ENCODE measurements around the gene ARHGAP30. TPM values are rescaled to one million over a fixed set of nuclear protein-coding genes. Genes with fewer than 3 reads are reported as not detected.

The ARHGAP30 gene
- total RNA-seq, 1 experiment from 2014 or later, result 0.12 TPM

- no peak for DNase-seq
- H3K4me1 ChIP-seq, result no peaks in the 10 kb centered on the region
- H3K4me3 ChIP-seq, result no peak overlapping the region
- peaks cover 12% of the 10 kb centered on the region for H3K36me3 ChIP-seq
- no peak overlapping the region for H3K27ac ChIP-seq
- H3K9me3 ChIP-seq (replicated peaks), result no peaks in the 10 kb centered on the region
- no peaks in the 10 kb centered on the region for H3K27me3 ChIP-seq
These were observed 26.3 kb upstream of the ARHGAP30 start for GRCh38 chr1:161096015-161096414.

- Histone ChIP-seq H3K4me1 (no peaks in the 10 kb centered on the region), H3K27ac (no peak overlapping the region), H3K9me3 (replicated peaks) (no peaks in the 10 kb centered on the region), H3K27me3 (no peaks in the 10 kb centered on the region), H3K36me3 (peaks cover 11% of the 10 kb centered on the region), H3K4me3 (no peak overlapping the region)
- DNase-seq, result no peak
These were observed 25.5 kb upstream of the ARHGAP30 start for GRCh38 chr1:161095230-161095629.

DNA sequence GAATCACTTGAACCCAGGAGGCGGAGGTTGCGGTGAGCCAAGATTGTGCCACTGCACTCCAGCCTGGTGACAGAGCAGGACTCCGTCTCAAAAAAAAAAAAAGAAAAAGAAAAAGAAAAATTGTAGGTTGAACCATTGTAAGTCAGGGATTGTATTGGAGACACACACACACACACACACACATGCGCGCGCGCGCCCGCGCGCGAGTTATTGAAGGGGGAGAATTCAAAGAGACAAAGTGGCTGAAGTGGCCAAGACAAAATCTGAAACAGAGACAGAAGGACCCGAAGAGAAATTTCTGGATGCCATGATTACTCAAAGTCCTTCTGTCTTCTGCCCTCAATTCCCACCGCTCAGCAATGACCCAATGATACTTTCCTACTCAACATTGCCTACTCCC is 24.8 kb upstream of the ARHGAP30 start:
- Histone ChIP-seq H3K27ac (no peak overlapping the region), H3K4me1 (no peaks in the 10 kb centered on the region), H3K4me3 (no peak overlapping the region), H3K9me3 (replicated peaks) (no peaks in the 10 kb centered on the region), H3K27me3 (no peaks in the 10 kb centered on the region), H3K36me3 (peaks cover 4% of the 10 kb centered on the region; the same call in 1 of the 2 replicates)
- no peak for DNase-seq

GRCh38 chr1:161092621-161093028 is 22.9 kb upstream of the ARHGAP30 start:
- no peaks in the 10 kb centered on the region for H3K36me3 ChIP-seq
- no peaks in the 10 kb centered on the region for H3K27me3 ChIP-seq
- no peak overlapping the region for H3K4me3 ChIP-seq
- H3K9me3 ChIP-seq (replicated peaks), result no peaks in the 10 kb centered on the region
- DNase-seq, result no peak
- no peak overlapping the region for H3K27ac ChIP-seq
- no peaks in the 10 kb centered on the region for H3K4me1 ChIP-seq

DNA sequence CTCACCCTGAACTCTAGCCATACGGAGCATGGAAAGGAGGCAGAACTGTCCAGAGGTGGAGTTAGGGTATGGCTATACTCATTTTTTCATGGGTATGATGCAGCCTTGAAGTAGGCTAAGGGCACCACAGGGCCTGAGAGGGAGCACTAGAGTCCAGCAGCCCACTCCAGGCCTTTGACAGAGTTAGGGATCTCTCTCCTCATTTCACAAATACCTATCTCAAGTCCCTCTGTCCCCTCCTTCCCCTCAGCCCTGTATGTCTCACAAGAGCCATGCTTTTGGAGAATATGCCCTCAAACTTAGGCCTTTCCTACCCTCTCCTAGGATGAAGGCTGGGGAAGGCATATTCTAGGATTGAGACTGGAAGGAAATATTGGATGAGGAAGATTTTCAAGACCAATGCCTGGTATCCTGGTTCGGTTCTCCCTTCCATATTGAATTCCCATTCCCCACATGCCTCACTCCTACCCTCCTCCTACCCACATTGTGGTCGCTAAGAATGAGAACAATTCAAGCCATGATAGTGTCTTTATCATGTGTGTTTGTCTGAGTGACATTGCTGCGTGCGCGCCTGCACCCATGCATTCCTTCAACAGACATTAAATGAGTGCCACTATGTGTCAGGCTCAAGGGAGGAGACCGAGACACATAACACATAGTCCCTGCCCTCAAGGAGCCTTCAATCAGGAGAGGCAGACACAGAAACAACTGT is 22.3 kb upstream of the ARHGAP30 start:
- no peaks in the 10 kb centered on the region for H3K9me3 ChIP-seq (replicated peaks)
- H3K4me1 ChIP-seq, result no peaks in the 10 kb centered on the region
- H3K36me3 ChIP-seq, result no peaks in the 10 kb centered on the region
- H3K27me3 ChIP-seq, result no peaks in the 10 kb centered on the region
- H3K4me3 ChIP-seq, result no peak overlapping the region
- H3K27ac ChIP-seq, result no peak overlapping the region
- no peak for DNase-seq

- no peaks in the 10 kb centered on the region for H3K36me3 ChIP-seq
- no peaks in the 10 kb centered on the region for H3K9me3 ChIP-seq (replicated peaks)
- DNase-seq, result no peak
- peaks cover 3% of the 10 kb centered on the region; the same call in 1 of the 2 replicates for H3K4me1 ChIP-seq
- H3K27me3 ChIP-seq, result no peaks in the 10 kb centered on the region
- no peak overlapping the region for H3K27ac ChIP-seq
- no peak overlapping the region for H3K4me3 ChIP-seq
These were observed 21.4 kb upstream of the ARHGAP30 start for GRCh38 chr1:161091093-161091492.

DNA sequence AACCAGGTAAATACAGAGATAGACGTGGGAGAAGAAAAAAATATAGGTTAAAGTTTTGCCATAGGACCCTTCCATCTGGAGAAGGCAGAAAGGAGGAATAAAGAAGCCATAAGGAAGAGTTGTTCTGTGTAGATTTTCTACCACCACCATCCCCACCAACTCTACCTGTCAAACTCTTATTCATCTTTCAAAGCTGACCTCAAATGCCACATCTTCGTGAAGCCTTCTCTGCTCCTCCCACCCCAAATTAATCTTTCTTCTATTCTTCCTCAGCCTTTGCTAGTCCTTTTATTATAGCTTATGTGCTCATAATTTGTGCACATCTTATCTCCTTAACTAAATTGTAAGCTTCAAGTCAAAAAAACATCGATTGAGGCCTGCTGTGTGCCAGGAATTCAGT is 20.9 kb upstream of the ARHGAP30 start:
- no peak for DNase-seq
- H3K9me3 ChIP-seq (replicated peaks), result no peaks in the 10 kb centered on the region
- no peaks in the 10 kb centered on the region for H3K36me3 ChIP-seq
- H3K27me3 ChIP-seq, result no peaks in the 10 kb centered on the region
- H3K4me3 ChIP-seq, result no peak overlapping the region
- H3K27ac ChIP-seq, result no peak overlapping the region
- peaks cover 3% of the 10 kb centered on the region; the same call in 1 of the 2 replicates for H3K4me1 ChIP-seq

GRCh38 chr1:161089938-161090337 is 20.2 kb upstream of the ARHGAP30 start:
- no peaks in the 10 kb centered on the region for H3K36me3 ChIP-seq
- DNase-seq, result no peak
- H3K9me3 ChIP-seq (replicated peaks), result no peaks in the 10 kb centered on the region

GRCh38 chr1:161089251-161089924 is 19.7 kb upstream of the ARHGAP30 start, which contains the start of gene NECTIN4:
Gene NECTIN4, minus strand, starts transcription at chr1:161089558. Its CDS starts 262 bp downstream, at chr1:161089296.
- Histone ChIP-seq H3K36me3 (no peaks in the 10 kb centered on the region), H3K27ac (no peak within 1 kb of the TSS), H3K27me3 (no peaks in the 10 kb centered on the region), H3K4me1 (peaks cover 14% of the 10 kb centered on the region), H3K4me3 (no peak within 1 kb of the TSS), H3K9me3 (replicated peaks) (no peaks in the 10 kb centered on the region)
- DNase-seq, result no peak

More at GRCh38 chr1:161089938-161090337, 20.2 kb upstream of the ARHGAP30 start:
- Histone ChIP-seq H3K4me3 (no peak overlapping the region), H3K27me3 (no peaks in the 10 kb centered on the region), H3K27ac (no peak overlapping the region), H3K4me1 (peaks cover 9% of the 10 kb centered on the region)

DNA sequence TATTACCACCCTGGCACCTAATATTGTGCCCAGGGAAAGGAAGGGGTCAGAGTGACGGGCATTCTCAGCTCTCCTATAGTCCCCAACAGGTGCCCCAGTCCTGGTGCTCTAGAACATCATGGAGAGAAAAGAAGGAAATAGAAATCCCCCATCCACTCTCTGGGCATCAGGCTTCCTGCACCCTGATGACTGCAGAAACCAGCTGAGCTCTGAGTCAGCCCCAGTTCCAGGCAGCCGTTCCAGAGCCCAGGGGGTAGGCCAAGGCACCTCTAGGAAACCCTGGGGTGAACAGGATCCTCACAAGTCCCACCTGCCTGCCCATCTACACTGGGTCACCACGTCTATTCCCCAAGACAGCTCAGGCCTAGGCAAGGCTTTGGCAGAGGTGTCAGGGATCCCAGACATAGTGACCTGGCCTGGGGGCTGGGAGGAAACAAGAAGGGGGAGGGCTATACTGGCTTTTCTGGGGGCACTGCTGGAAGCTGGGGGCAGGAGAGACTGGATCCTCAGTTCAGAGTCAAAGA is 19.0 kb upstream of the ARHGAP30 start:
- Histone ChIP-seq H3K27me3 (no peaks in the 10 kb centered on the region), H3K9me3 (replicated peaks) (no peaks in the 10 kb centered on the region), H3K4me1 (peaks cover 22% of the 10 kb centered on the region), H3K36me3 (no peaks in the 10 kb centered on the region), H3K4me3 (no peak overlapping the region), H3K27ac (no peak overlapping the region)
- DNase-seq, result no peak

DNA sequence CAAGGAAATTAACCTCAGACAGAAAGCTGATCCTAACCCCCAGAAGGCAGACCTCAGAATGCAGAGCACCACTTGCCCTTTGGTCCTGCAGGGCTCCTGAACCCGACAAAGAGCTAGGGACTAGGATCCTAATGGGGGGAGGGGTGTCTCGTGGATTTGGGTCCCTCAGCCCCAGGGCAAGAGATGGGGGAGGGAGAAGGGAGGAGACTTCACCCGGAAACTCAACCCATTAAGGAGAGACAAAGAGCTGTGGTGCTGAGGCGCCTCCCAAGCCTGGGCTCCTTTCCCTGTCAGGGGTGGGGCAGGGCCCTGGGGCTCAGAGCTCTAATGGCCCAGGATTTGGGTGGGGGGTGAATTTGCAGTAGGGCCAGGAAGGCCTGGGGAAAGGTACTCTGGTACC is 16.8 kb upstream of the ARHGAP30 start:
- Histone ChIP-seq H3K36me3 (no peaks in the 10 kb centered on the region), H3K4me1 (peaks cover 30% of the 10 kb centered on the region), H3K27ac (no peak overlapping the region), H3K4me3 (no peak overlapping the region), H3K9me3 (replicated peaks) (no peaks in the 10 kb centered on the region), H3K27me3 (no peaks in the 10 kb centered on the region)
- no peak for DNase-seq

GRCh38 chr1:161085165-161085564 is 15.5 kb upstream of the ARHGAP30 start:
- H3K4me1 ChIP-seq, result peaks cover 30% of the 10 kb centered on the region
- no peaks in the 10 kb centered on the region for H3K36me3 ChIP-seq
- H3K4me3 ChIP-seq, result no peak overlapping the region
- no peaks in the 10 kb centered on the region for H3K9me3 ChIP-seq (replicated peaks)
- H3K27me3 ChIP-seq, result no peaks in the 10 kb centered on the region
- peak overlapping the region; percentile 49; the same call in 1 of the 2 replicates for H3K27ac ChIP-seq
- DNase-seq, result peak; percentile 48 to 69

DNA sequence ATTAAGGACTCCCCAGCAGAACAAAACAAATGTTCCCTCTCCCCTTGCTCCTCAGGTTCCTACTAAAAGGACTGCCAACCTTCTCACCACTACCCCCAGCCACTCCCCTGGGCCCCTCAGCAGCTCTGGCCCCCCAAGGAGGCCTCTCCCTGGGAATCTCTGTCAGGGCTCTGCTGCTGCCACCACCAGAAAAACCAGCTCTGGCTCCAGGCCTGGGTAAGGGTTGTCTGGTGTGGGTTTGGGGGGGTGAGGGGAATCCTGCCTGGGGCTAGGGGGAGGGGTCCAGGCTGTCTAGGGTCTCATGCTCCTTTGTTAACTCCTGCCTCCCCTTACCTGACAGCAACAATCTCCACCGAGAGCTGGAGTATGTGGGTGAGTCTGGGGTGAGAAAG is 14.9 kb upstream of the ARHGAP30 start:
- Histone ChIP-seq H3K27ac (peak overlapping the region; percentile 49; the same call in 1 of the 2 replicates), H3K4me1 (peaks cover 30% of the 10 kb centered on the region), H3K4me3 (no peak overlapping the region), H3K36me3 (no peaks in the 10 kb centered on the region), H3K27me3 (no peaks in the 10 kb centered on the region), H3K9me3 (replicated peaks) (no peaks in the 10 kb centered on the region)
- peak in 1 of 2 experiments; percentile 26 for DNase-seq

DNA sequence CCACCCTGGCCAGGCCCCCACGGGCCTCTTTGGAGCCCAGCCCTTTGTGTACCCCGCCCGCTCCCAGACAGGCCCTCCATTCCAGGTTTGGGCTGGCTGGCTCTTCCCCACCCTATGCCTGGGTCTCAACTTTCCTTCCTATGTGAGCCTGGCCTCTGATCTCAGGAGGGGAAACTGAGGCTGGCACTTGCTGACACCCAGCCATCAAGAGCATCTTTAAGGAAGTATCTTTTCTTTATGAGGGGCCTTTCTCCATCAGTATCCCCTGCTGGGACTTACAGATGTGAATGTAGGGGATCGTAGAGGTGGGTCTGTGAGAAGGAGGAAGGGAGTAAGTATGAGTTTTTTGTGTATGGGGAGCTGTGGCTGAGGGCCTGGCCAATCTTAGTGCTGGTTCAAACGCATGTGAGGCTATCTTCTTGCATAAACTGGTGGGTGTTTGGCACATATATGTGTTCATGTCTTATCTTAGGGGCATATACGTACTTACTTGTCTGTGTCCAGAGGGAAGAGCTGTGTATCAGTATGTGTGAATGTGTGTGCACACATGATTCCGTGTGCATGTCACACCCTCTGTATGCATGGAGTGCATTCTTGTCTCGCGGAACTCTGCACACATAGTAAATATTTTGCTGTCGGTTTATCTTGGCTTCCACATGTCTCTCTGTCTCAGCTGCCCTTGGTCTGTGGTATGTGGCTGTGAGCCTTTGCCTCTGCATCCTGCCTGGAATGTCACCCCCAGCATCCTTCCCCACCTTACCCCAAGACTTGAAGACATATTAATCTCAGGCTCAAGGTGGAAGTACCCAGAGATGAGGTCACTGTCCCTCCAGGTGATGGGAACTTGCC is 14.3 kb upstream of the ARHGAP30 start:
- no peaks in the 10 kb centered on the region for H3K9me3 ChIP-seq (replicated peaks)
- H3K27me3 ChIP-seq, result no peaks in the 10 kb centered on the region
- peaks cover 30% of the 10 kb centered on the region for H3K4me1 ChIP-seq
- H3K4me3 ChIP-seq, result no peak overlapping the region
- no peak for DNase-seq
- H3K27ac ChIP-seq, result peak overlapping the region; percentile 49; the same call in 1 of the 2 replicates
- H3K36me3 ChIP-seq, result no peaks in the 10 kb centered on the region

Measured in SJCRH30 (cell line).